ENCODE results near the gene ZNF587B.

- no peak for TF ChIP-seq SUZ12 (IDR thresholded peaks at IDR 0.05; ENCODE audit: extremely low read depth, insufficient read depth, insufficient read length)
- no peak for TF ChIP-seq ZNF274 (IDR thresholded peaks at IDR 0.05; ENCODE audit: low read depth, low read length)
These were observed 43.8 kb upstream of the ZNF587B start for GRCh38 chr19:57786286-57786685.

Measured in NT2/D1 (cell line).